HG03103 (cell line): ENCODE measurements around the gene EBF3.

Source experiments
- ATAC-seq: cut with Tn5 transposase; IDR thresholded peaks from one replicate; pipeline ENCODE4 v1.9.1; 2021; ENCODE audit warnings: low read depth; ENCODE audit not compliant: unreplicated experiment

EBF3 gene

GRCh38 chr10:129963641-129964501 is at the start of gene EBF3:
Gene EBF3, minus strand, starts transcription at chr10:129964274. Its CDS starts 506 bp downstream, at chr10:129963768.
- no peak for ATAC-seq

GRCh38 chr10:130013335-130014262 is 49.5 kb upstream of the EBF3 start:
- no peak for ATAC-seq

GRCh38 chr10:130012129-130012528 is 48.1 kb upstream of the EBF3 start:
- no peak for ATAC-seq

GRCh38 chr10:130010653-130011052 is 46.6 kb upstream of the EBF3 start:
- no peak for ATAC-seq

GRCh38 chr10:130009228-130009627 is 45.2 kb upstream of the EBF3 start:
- ATAC-seq: no peak

GRCh38 chr10:130003787-130004613 is 39.9 kb upstream of the EBF3 start:
- ATAC-seq: no peak

- ATAC-seq: no peak
These were observed 39.1 kb upstream of the EBF3 start for GRCh38 chr10:130003166-130003565.

- no peak for ATAC-seq
These were observed 38.5 kb upstream of the EBF3 start for GRCh38 chr10:130002606-130003005.

- ATAC-seq: no peak
These were observed 36.8 kb upstream of the EBF3 start for GRCh38 chr10:130000918-130001317.

GRCh38 chr10:129999140-129999539 is 35.1 kb upstream of the EBF3 start:
- ATAC-seq: no peak

GRCh38 chr10:129993621-129994020 is 29.5 kb upstream of the EBF3 start:
- ATAC-seq: no peak

GRCh38 chr10:129992356-129992755 is 28.3 kb upstream of the EBF3 start:
- no peak for ATAC-seq

GRCh38 chr10:129982825-129983224 is 18.8 kb upstream of the EBF3 start:
- ATAC-seq: no peak

GRCh38 chr10:129978980-129979379 is 14.9 kb upstream of the EBF3 start:
- ATAC-seq: no peak

GRCh38 chr10:129978322-129978721 is 14.2 kb upstream of the EBF3 start:
- ATAC-seq: no peak

GRCh38 chr10:129977794-129978193 is 13.7 kb upstream of the EBF3 start:
- no peak for ATAC-seq

- no peak for ATAC-seq
These were observed 9.6 kb upstream of the EBF3 start for GRCh38 chr10:129973674-129974059.

GRCh38 chr10:129972966-129973673 is 9.0 kb upstream of the EBF3 start:
- ATAC-seq: no peak

- no peak for ATAC-seq
These were observed 8.3 kb upstream of the EBF3 start for GRCh38 chr10:129972145-129972965.
